ENCODE results near the gene SIGLEC6. TPM values are rescaled to one million over a fixed set of nuclear protein-coding genes. Genes with fewer than 3 reads are reported as not detected.

SIGLEC6 gene
- total and polyA plus RNA-seq, 10 donors = 0.27 to 5.8 (median 2.3) TPM

- no peak overlapping the region for H3K27ac ChIP-seq
- H3K4me1 ChIP-seq = peaks cover 0 to 16% (median 1%) of the 10 kb centered on the region in 6 donors
- H3K27me3 ChIP-seq (replicated peaks in 1 of 7) = peaks cover 0 to 32% (median 4%) of the 10 kb centered on the region in 7 donors
- H3K4me3 ChIP-seq = no peak overlapping the region
- intact Hi-C loops (cut with DNase I; ENCODE audit: low total_unique reads) = loop anchor here (2.0 to 5.0 kb wide), 2 partner anchors 184 to 304 kb away; no protein-coding TSS in a partner anchor
- no peak for TF ChIP-seq POLR2A (IDR thresholded peaks at IDR 0.05)
- TF ChIP-seq CTCF (IDR thresholded peaks at IDR 0.05 in 8 of 11, conservative IDR thresholded peaks at IDR 0.05 in 3 of 11) = peak; percentile 50 to 92 (median 83)
- 34 to 39% (median 36%) methylated on average over 7 of the region's 7 CpGs for whole genome bisulfite sequencing, 5 donors
- peak; percentile 88 for DNase-seq
- H3K36me3 ChIP-seq = no peaks in the 10 kb centered on the region
- peaks cover 0 to 4% (median 0%) of the 10 kb centered on the region in 8 donors for H3K9me3 ChIP-seq
Observed at GRCh38 chr19:51473009-51473707, 58.3 kb downstream of the SIGLEC6 start.

GRCh38 chr19:51472607-51473006 is 58.9 kb downstream of the SIGLEC6 start:
- peak; percentile 27 for DNase-seq
- Histone ChIP-seq H3K36me3 (no peaks in the 10 kb centered on the region), H3K4me1 (peaks cover 0 to 21% (median 2%) of the 10 kb centered on the region in 6 donors), H3K27ac (no peak overlapping the region), H3K9me3 (peaks cover 0 to 4% (median 0%) of the 10 kb centered on the region in 8 donors), H3K27me3 (replicated peaks in 1 of 7) (peaks cover 0 to 32% (median 4%) of the 10 kb centered on the region in 7 donors), H3K4me3 (no peak overlapping the region)
- TF ChIP-seq POLR2A (IDR thresholded peaks at IDR 0.05) = no peak
- no peak for TF ChIP-seq POLR2AphosphoS5 (IDR thresholded peaks at IDR 0.05)
- TF ChIP-seq CTCF (IDR thresholded peaks at IDR 0.05 in 8 of 11, conservative IDR thresholded peaks at IDR 0.05 in 3 of 11) = no peak
- WGBS, 5 donors = 23 to 47% (median 28%) methylated on average over 4 of the region's 4 CpGs
- intact Hi-C loops (cut with DNase I; ENCODE audit: low total_unique reads) = loop anchor here (2.0 to 5.0 kb wide), 2 partner anchors 184 to 305 kb away; no protein-coding TSS in a partner anchor

- Histone ChIP-seq H3K27me3 (replicated peaks in 1 of 7) (peaks cover 0 to 32% (median 4%) of the 10 kb centered on the region in 7 donors), H3K27ac (no peak overlapping the region), H3K9me3 (peaks cover 0 to 4% (median 0%) of the 10 kb centered on the region in 8 donors), H3K4me1 (peaks cover 0 to 32% (median 2%) of the 10 kb centered on the region in 6 donors), H3K36me3 (no peaks in the 10 kb centered on the region), H3K4me3 (no peak overlapping the region)
- no peak for DNase-seq
- TF ChIP-seq POLR2AphosphoS5 (IDR thresholded peaks at IDR 0.05) (no peak), CTCF (IDR thresholded peaks at IDR 0.05 in 8 of 11, conservative IDR thresholded peaks at IDR 0.05 in 3 of 11) (no peak), POLR2A (IDR thresholded peaks at IDR 0.05) (no peak)
- WGBS, 5 donors = 78 to 90% (median 84%) methylated on average over 1 of the region's 1 CpG
- intact Hi-C loops (cut with DNase I; ENCODE audit: low total_unique reads) = loop anchor here (5.0 kb wide), 1 partner anchor 306 kb away; no protein-coding TSS in a partner anchor
Observed at GRCh38 chr19:51471527-51471926, 59.9 kb downstream of the SIGLEC6 start.

- intact Hi-C loops (cut with DNase I; ENCODE audit: low total_unique reads) = loop anchor here (5.0 kb wide), 1 partner anchor 306 kb away; no protein-coding TSS in a partner anchor
- Histone ChIP-seq H3K36me3 (no peaks in the 10 kb centered on the region), H3K27ac (no peak overlapping the region), H3K4me1 (peaks cover 0 to 35% (median 2%) of the 10 kb centered on the region in 6 donors), H3K27me3 (replicated peaks in 1 of 7) (peaks cover 0 to 35% (median 4%) of the 10 kb centered on the region in 7 donors), H3K9me3 (peaks cover 0 to under 1% (median 0%) of the 10 kb centered on the region in 8 donors), H3K4me3 (no peak overlapping the region)
- 75 to 85% (median 81%) methylated on average over 8 to 9 of the region's 9 CpGs for whole genome bisulfite sequencing, 5 donors
- TF ChIP-seq CTCF (IDR thresholded peaks at IDR 0.05 in 8 of 11, conservative IDR thresholded peaks at IDR 0.05 in 3 of 11) = no peak
- TF ChIP-seq POLR2A (IDR thresholded peaks at IDR 0.05) = no peak
- TF ChIP-seq POLR2AphosphoS5 (IDR thresholded peaks at IDR 0.05) = no peak
- peak; percentile 15 for DNase-seq
Observed at GRCh38 chr19:51470966-51471365, 60.5 kb downstream of the SIGLEC6 start.
